RWPE2 (cell line): ENCODE measurements around the gene ADPRM.

Experiments used
- ATAC-seq: fragments of 200-7000 bp; cut with Tn5 transposase; 3 replicates; pipeline ENCODE4 v1.9.1; 2021; ENCODE audit warnings: low read depth
- DNase-seq: peaks from one replicate; pipeline ENCODE4 v3.0.0-alpha.2; 2020; ENCODE audit warnings: low spot score
- H3K27ac ChIP-seq: fragments of 450-650 bp; 2 replicates; pipeline ENCODE4 v1.5.1; 2017; ENCODE audit warnings: mild to moderate bottlenecking; ENCODE audit not compliant: poor library complexity, severe bottlenecking
- H3K27me3 ChIP-seq: fragments of 250-450 bp; sonication (Bioruptor Pico); 2 replicates; pipeline ENCODE4 v1.5.1; 2021; ENCODE audit warnings: mild to moderate bottlenecking, moderate library complexity; ENCODE audit not compliant: insufficient read depth, poor library complexity, severe bottlenecking
- H3K36me3 ChIP-seq: fragments of 250-450 bp; sonication (Bioruptor Pico); 2 replicates; pipeline ENCODE4 v1.5.1; 2020; ENCODE audit warnings: low read depth, mild to moderate bottlenecking, moderate library complexity
- H3K4me1 ChIP-seq: fragments of 250-450 bp; sonication (Bioruptor Pico); 2 replicates; pipeline ENCODE4 v1.5.1; 2021; ENCODE audit warnings: mild to moderate bottlenecking, moderate library complexity; ENCODE audit not compliant: insufficient read depth, poor library complexity, severe bottlenecking
- H3K4me3 ChIP-seq: fragments of 250-450 bp; sonication (Bioruptor Pico); 2 replicates; pipeline ENCODE4 v1.5.1; 2021; ENCODE audit warnings: mild to moderate bottlenecking, moderate library complexity; ENCODE audit not compliant: severe bottlenecking
- H3K9me3 ChIP-seq: fragments of 250-450 bp; sonication (Bioruptor Pico); 2 replicates; pipeline ENCODE4 v1.5.1; 2021; ENCODE audit warnings: mild to moderate bottlenecking, moderate library complexity; ENCODE audit not compliant: severe bottlenecking
- CTCF ChIP-seq: fragments of 450-650 bp; IDR thresholded peaks from one replicate; pipeline ENCODE4 v1.5.1; 2017; ENCODE audit warnings: mild to moderate bottlenecking, moderate library complexity; ENCODE audit not compliant: poor library complexity, severe bottlenecking

Gene ADPRM

DNA sequence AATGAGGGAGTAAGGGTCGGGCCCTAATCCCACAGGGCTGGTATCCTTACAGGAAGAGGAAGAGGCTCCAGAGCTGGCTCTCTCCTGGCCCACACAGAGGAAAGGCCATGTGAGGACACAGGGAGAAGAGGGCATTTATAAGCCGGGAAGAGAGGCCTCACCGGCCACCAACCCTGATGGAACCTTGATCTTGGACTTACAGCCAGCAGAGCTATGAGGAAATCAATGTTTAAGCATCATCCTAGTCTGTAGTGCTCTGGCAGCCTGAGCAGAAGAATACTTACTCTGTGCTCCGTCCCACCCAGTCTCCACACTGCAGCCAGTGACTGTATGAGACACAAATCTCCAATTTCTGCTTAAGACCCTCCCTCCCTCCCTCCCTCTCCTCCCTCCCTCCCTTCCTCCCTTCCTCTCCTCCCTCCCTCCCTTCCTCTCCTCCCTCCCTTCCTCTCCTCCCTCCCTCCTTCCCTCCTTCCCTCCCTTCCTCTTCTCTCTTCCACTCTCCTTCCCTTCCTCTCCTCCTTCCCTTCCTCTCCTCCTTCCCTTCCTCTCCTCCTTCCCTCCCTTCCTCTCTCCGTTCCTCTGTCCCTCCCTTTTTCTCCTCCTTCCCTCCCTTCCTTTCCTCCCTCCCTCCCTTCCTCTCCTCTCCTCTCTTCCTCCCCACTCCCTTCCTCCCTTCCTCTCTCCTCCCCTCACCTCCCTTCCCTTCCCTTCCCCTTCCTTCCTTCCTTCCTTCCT, 41.3 kb downstream of the ADPRM start:
- no peaks in the 10 kb centered on the region for H3K36me3 ChIP-seq
- TF ChIP-seq CTCF = no peak
- no peaks in the 10 kb centered on the region for H3K27me3 ChIP-seq
- no peak overlapping the region for H3K4me3 ChIP-seq
- H3K4me1 ChIP-seq = no peaks in the 10 kb centered on the region
- DNase-seq = no peak
- ATAC-seq = no peak
- H3K9me3 ChIP-seq = no peaks in the 10 kb centered on the region
- H3K27ac ChIP-seq = no peak overlapping the region

DNA sequence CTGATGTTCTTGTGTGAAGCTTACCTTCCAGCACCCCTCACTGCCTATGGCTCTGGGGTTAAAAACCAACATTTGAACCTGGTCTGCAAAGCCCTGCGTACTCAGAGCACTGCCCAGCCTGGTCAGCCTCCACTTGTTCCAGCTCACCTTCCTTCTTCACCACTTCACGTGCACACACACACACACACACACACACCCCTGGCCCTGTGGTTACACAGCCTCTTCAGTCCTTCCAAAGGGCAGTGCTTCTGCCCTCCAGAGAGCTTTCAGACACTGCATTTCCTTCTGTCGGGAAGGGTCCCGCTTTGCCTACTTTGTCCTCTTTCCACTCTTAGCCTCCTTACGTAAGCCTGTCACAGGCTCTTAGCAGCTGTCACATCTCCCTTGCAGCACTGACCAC, 42.0 kb downstream of the ADPRM start:
- no peak for TF ChIP-seq CTCF
- no peak overlapping the region for H3K27ac ChIP-seq
- H3K27me3 ChIP-seq = no peaks in the 10 kb centered on the region
- ATAC-seq (no peak), DNase-seq (no peak)
- no peaks in the 10 kb centered on the region for H3K4me1 ChIP-seq
- H3K9me3 ChIP-seq = no peaks in the 10 kb centered on the region
- H3K4me3 ChIP-seq = no peak overlapping the region
- H3K36me3 ChIP-seq = no peaks in the 10 kb centered on the region

GRCh38 chr17:10741416-10742135, 44.2 kb downstream of the ADPRM start:
- Histone ChIP-seq H3K36me3 (no peaks in the 10 kb centered on the region), H3K27me3 (no peaks in the 10 kb centered on the region), H3K4me1 (no peaks in the 10 kb centered on the region), H3K9me3 (no peaks in the 10 kb centered on the region), H3K4me3 (no peak overlapping the region), H3K27ac (no peak overlapping the region)
- no peak for ATAC-seq
- no peak for DNase-seq
- TF ChIP-seq CTCF = no peak

DNA sequence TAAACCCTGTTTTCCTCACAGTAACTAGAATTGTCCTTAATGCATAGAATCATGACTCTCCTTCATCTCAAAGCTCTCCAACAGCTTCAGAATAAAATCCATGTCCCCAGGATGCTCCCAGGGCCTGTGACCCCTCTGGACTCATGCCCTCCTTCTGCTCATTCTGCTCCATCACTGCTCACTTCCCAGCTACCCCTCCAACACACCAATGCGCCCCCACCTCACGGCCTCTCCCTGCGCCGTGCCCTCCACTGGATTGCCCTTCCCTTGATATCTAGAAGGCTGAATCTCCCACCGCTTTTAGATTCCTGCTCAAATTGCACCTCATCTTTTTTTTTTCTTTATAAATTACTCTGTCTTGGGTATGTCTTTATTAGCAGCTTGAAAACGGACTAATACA, 45.0 kb downstream of the ADPRM start:
- H3K27ac ChIP-seq = no peak overlapping the region
- H3K36me3 ChIP-seq = no peaks in the 10 kb centered on the region
- no peak for TF ChIP-seq CTCF
- no peaks in the 10 kb centered on the region for H3K4me1 ChIP-seq
- no peaks in the 10 kb centered on the region for H3K27me3 ChIP-seq
- DNase-seq (no peak), ATAC-seq (no peak)
- H3K9me3 ChIP-seq = no peaks in the 10 kb centered on the region
- no peak overlapping the region for H3K4me3 ChIP-seq
